Right lobe of liver (tissue), 6 donors: Measurements from ENCODE around the gene GPR15LG. TPM values are rescaled to one million over a fixed set of nuclear protein-coding genes. Genes with fewer than 3 reads are reported as not detected.

Experiments used
- ATAC-seq, 4 donors: fragments of 200-7000 bp; cut with Tn5 transposase; one replicate each; pipeline ENCODE4 v1.9.1; 2020; ENCODE audit warnings: mild to moderate bottlenecking in 4 of 4, moderate library complexity in 4 of 4
- DNase-seq, 3 donors: peaks; one replicate each; pipeline ENCODE4 v3.0.0-alpha.2; 2020
- H3K27ac ChIP-seq, 3 donors: fragments of 200-600 bp; one replicate each; pipeline ENCODE4 v1.8.0; 2022
- H3K27me3 ChIP-seq, 2 donors: fragments of 200-600 bp; one replicate each; pipeline ENCODE4 v1.8.0; 2022
- H3K36me3 ChIP-seq, 4 donors: fragments of 200-600 bp; sonication (generic) in 1 of 4; one replicate each; pipeline versions ENCODE4 v1.5.1 to v1.8.0; 2017 to 2022; ENCODE audit warnings: control low read depth in 1 of 4
- H3K4me1 ChIP-seq, 4 donors: fragments of 200-600 bp; sonication (generic) in 1 of 4; one replicate each; pipeline versions ENCODE4 v1.5.1 to v1.8.0; 2017 to 2022; ENCODE audit warnings: control low read depth in 1 of 4
- H3K4me3 ChIP-seq, 3 donors: fragments of 200-600 bp; one replicate each; pipeline ENCODE4 v1.8.0; 2022
- H3K9me3 ChIP-seq, 4 donors: fragments of 200-600 bp; sonication (generic) in 1 of 4; one replicate each; pipeline versions ENCODE4 v1.5.1 to v1.8.0; 2017 to 2022; ENCODE audit warnings: control low read depth in 1 of 4
- POLR2A ChIP-seq: fragments of 450-650 bp; IDR thresholded peaks from one replicate; pipeline ENCODE4 v1.6.1; 2017; ENCODE audit warnings: antibody characterized with exemption, mild to moderate bottlenecking
- WGBS: methylation state at CpG from one replicate; pipeline ENCODE4 v1.1.6; 2018; ENCODE audit warnings: low coverage, low lambda C conversion rate; ENCODE audit not compliant: insufficient coverage; ENCODE audit errors: missing lambda C conversion rate; 5-methylcytosine and 5-hydroxymethylcytosine counted together
- intact Hi-C, 2 donors: fragments of 100-400 bp; cut with DNase I; formaldehyde crosslinking; loops; one replicate each; pipeline versions ENCODE4 v1.11.2 to v1.14.1; 2022
- total RNA-seq, 6 experiments: library from RNA; depleted of rRNA in 2 of 6; stranded (reverse); fragments of >200 nt in 2 of 6; fragmentation: NEBNext Ultra II Directional in 3 of 6; extraction: Animal tissue kit (Norgen Biotek cat#: 25700) in 3 of 6; gene quantifications; one replicate each; pipeline versions ENCODE4 v1.1.0 to v1.2.4, GENCODE V29; 2016 to 2023
- TF ChIP-seq, protein P1 (sequence below), 4 donors: fragments of 200-600 bp in 3 of 4; fragments of 450-650 bp in 1 of 4; IDR thresholded peaks; one replicate each; pipeline versions ENCODE4 v1.5.1 to v1.8.0; 2016 to 2022; ENCODE audit warnings: antibody characterized with exemption in 4 of 4, mild to moderate bottlenecking in 2 of 4
- donor health status: DM: no; HTN: yes; CAD: no.
- donor health status: DM: no; HTN: no; CAD: no.
- donor health status: DM: no; HTN: no; CAD: no.
- donor health status: DM: no; HTN: yes; CAD: no.
- donor health status: DM: no; HTN: yes; CAD: no.

The GPR15LG gene
- total RNA-seq, 6 experiments from 2014 or later, result not detected

DNA sequence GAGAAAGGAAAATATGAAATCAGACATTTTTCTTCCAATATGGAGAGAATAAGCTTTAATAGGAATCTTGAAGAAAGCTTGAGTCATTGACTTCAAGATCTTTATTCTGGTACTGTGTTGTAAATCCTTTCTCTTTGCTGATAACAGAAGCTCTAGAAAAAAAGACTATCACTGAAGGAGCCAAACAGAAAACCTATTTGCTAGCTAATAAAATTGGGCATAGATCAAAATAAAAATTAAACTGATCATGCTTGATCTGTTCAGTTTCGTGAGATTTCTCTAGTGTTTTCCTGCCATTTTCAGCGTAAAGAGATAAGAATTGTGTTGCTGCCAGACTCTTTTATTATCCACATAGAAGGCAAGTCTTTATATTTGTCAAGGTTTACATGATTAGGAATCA, 35.8 kb upstream of the GPR15LG start:
- ATAC-seq (no peak), DNase-seq (no peak)
- Histone ChIP-seq H3K27ac (no peak overlapping the region), H3K27me3 (no peaks in the 10 kb centered on the region), H3K4me1 (peaks cover 0 to 14% (median 6%) of the 10 kb centered on the region in 4 donors), H3K36me3 (peaks cover 0 to 15% (median 1%) of the 10 kb centered on the region in 4 donors), H3K4me3 (no peak overlapping the region), H3K9me3 (no peaks in the 10 kb centered on the region)
- intact Hi-C loops, result no loop called here
- TF ChIP-seq POLR2A, result no peak
- TF ChIP-seq, protein P1, sequence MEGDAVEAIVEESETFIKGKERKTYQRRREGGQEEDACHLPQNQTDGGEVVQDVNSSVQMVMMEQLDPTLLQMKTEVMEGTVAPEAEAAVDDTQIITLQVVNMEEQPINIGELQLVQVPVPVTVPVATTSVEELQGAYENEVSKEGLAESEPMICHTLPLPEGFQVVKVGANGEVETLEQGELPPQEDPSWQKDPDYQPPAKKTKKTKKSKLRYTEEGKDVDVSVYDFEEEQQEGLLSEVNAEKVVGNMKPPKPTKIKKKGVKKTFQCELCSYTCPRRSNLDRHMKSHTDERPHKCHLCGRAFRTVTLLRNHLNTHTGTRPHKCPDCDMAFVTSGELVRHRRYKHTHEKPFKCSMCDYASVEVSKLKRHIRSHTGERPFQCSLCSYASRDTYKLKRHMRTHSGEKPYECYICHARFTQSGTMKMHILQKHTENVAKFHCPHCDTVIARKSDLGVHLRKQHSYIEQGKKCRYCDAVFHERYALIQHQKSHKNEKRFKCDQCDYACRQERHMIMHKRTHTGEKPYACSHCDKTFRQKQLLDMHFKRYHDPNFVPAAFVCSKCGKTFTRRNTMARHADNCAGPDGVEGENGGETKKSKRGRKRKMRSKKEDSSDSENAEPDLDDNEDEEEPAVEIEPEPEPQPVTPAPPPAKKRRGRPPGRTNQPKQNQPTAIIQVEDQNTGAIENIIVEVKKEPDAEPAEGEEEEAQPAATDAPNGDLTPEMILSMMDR (IDR thresholded peaks at IDR 0.05), result no peak
- 92% methylated on average over 2 of the region's 2 CpGs for WGBS

DNA sequence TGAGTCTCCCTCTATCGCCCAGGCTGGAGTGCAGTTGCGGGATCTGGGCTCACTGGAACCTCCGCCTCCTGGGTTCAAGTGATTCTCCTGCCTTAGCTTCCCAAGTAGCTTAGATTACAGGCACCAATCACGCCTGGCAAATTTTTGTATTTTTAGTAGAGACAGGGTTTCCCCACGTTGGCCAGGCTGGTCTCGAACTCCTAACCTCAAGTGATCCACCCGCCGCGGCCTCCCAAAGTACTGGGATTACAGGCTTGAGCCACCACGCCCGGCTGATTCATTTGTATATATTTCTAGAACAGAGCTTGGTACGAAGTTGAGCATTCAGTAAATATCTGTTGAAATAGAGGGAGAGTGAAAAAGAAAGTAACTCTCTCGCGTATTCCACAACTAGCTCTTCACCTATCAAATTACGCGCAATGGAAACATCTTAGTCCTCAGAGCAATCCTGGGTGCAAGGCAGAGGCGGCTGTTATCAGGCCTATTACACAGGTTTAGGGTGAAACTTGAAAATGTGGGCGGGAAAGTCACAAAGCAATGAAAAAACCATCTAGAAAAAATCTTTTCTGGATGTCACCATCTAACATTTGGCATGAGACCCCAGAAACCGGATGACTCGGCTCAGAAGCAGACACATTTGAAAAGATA, 35.0 kb upstream of the GPR15LG start:
- ATAC-seq (peak in 3 of 4 donors; percentile 11 to 30 (median 19)), DNase-seq (peak in 2 of 3 donors; percentile 28 to 49)
- no peaks in the 10 kb centered on the region for H3K9me3 ChIP-seq
- 48% methylated on average over 11 of the region's 20 CpGs for WGBS
- TF ChIP-seq, protein P1 (IDR thresholded peaks at IDR 0.05), result no peak
- TF ChIP-seq POLR2A, result no peak
- H3K36me3 ChIP-seq, result peaks cover 0 to 23% (median 5%) of the 10 kb centered on the region in 4 donors
- H3K27me3 ChIP-seq, result no peaks in the 10 kb centered on the region
- peaks cover 0 to 14% (median 6%) of the 10 kb centered on the region in 4 donors for H3K4me1 ChIP-seq
- peak overlapping the region; percentile 79 to 98 (median 97) for H3K27ac ChIP-seq
- intact Hi-C loops, result no loop called here
- H3K4me3 ChIP-seq, result peak overlapping the region; percentile 96 to 100 (median 97)

DNA sequence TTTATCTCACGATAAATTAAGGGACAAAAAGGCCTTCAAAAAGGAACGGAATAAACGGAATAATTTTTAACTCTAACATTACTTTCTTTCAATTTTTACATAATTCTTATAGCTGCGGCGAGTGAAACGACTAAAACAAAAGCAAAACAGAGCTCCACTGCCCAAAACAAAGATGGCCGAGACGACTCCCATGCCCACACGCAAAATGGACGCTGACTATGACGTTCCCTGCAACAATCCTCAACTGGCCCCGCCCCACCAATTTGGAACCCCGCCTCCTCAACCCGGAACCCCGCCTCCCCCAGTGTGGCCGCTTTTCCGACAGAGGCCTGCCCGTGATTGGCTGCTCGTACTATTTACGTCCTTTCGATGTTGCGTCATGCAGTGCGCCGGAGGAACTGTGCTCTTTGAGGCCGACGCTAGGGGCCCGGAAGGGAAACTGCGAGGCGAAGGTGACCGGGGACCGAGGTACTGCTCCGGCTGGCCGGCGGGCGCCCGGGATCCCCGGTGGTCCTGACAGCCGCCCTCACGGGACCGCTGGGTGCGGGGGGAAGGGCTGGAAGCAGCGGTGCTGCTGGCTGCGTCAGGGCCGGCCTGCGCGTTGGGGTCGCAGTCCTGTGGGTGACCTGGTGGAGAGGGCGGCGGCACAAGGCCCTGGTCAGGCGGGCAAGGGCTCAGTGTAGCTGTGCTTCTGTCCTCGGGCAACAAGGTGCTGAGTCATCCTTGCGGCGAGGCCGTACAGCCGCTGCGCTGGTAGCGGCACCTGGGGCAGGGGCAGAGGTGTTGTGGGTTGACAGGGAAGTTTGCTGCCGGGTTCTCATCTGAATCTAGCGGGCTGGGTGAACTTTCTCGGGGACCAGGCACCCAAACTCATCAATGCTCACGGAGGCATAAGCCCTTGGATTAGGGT, 34.2 kb upstream of the GPR15LG start, which contains the start of gene GHITM:
GHITM (plus strand) TSS at position 384 of the 910 bp plus-strand sequence. CDS start 1,992 bp downstream, outside the sequence.
- TF ChIP-seq, protein P1 (IDR thresholded peaks at IDR 0.05), result peak; percentile 31 to 63 (median 35)
- peak; percentile 94 for TF ChIP-seq POLR2A
- Histone ChIP-seq H3K4me1 (peaks cover 0 to 14% (median 6%) of the 10 kb centered on the region in 4 donors), H3K27ac (peak within 1 kb of the TSS; percentile 94 to 98 (median 97)), H3K27me3 (no peaks in the 10 kb centered on the region), H3K4me3 (peak within 1 kb of the TSS; percentile 96 to 100 (median 97)), H3K9me3 (no peaks in the 10 kb centered on the region), H3K36me3 (peaks cover 3 to 31% (median 11%) of the 10 kb centered on the region in 4 donors)
- ATAC-seq, result peak; percentile 97 to 99 (median 98)
- WGBS, result under 1% methylated on average over 22 of the region's 61 CpGs
- intact Hi-C loops, result no loop called here
- peak; percentile 98 to 99 (median 99) for DNase-seq

DNA sequence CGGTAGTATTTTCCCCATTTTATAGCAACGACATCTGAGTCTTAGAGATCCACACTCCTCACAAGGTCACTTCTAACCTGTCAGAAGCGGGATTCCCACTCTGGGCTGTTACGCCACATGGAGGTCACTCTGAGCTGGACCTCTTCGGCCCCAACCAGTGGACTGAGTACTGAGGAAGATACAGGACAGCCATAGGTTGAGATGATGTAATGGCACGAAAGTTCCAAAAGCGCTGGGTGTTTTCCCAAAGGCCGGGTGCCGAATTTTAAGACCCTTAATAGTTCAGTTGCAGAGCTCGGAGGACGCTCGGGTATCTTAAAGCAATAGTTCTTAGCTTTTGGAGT, 33.6 kb upstream of the GPR15LG start:
- no peaks in the 10 kb centered on the region for H3K9me3 ChIP-seq
- peak; percentile 25 to 42 (median 28) for ATAC-seq
- peak overlapping the region; percentile 94 to 98 (median 97) for H3K27ac ChIP-seq
- H3K4me1 ChIP-seq, result peaks cover 0 to 14% (median 6%) of the 10 kb centered on the region in 4 donors
- 4% methylated on average over 10 of the region's 12 CpGs for WGBS
- no peaks in the 10 kb centered on the region for H3K27me3 ChIP-seq
- intact Hi-C loops, result no loop called here
- no peak for TF ChIP-seq POLR2A
- TF ChIP-seq, protein P1 (IDR thresholded peaks at IDR 0.05), result no peak
- H3K4me3 ChIP-seq, result peak overlapping the region; percentile 96 to 100 (median 97)
- H3K36me3 ChIP-seq, result peaks cover 9 to 37% (median 17%) of the 10 kb centered on the region in 4 donors
- DNase-seq, result peak; percentile 23 to 54 (median 53)
